Stimulated activated CD8-positive, alpha-beta memory T cell treated with anti-CD3 and anti-CD28 coated beads, Interleukin-15, amount 100 ng/mL, for 4 hours (primary cell): ENCODE results near the gene CCR7.

Experiments
- DNase-seq, 2 donors: peaks; one replicate each; pipeline ENCODE4 v3.0.0-alpha.2; 2020; ENCODE audit warnings: low read depth in 2 of 2

CCR7 gene

GRCh38 chr17:40562838-40563219 lies 2.4 kb downstream of the CCR7 start:
- no peak for DNase-seq

- no peak for DNase-seq
Observed at GRCh38 chr17:40561871-40562611, 3.2 kb downstream of the CCR7 start.

- DNase-seq = no peak
Observed at GRCh38 chr17:40561294-40561870, 3.9 kb downstream of the CCR7 start.

- DNase-seq = peak; percentile 52 to 75
Observed at GRCh38 chr17:40560592-40561293, 4.5 kb downstream of the CCR7 start.

GRCh38 chr17:40559954-40560591 lies 5.2 kb downstream of the CCR7 start:
- DNase-seq = peak; percentile 56 to 61

- DNase-seq = no peak
Observed at GRCh38 chr17:40559564-40559916, 5.7 kb downstream of the CCR7 start.

GRCh38 chr17:40558890-40559563 lies 6.2 kb downstream of the CCR7 start:
- no peak for DNase-seq

GRCh38 chr17:40558300-40558889 lies 6.9 kb downstream of the CCR7 start:
- no peak for DNase-seq

- no peak for DNase-seq
Observed at GRCh38 chr17:40557531-40558299, 7.6 kb downstream of the CCR7 start.

GRCh38 chr17:40556884-40557414 lies 8.3 kb downstream of the CCR7 start:
- no peak for DNase-seq

GRCh38 chr17:40556198-40556661 lies 9.0 kb downstream of the CCR7 start:
- no peak for DNase-seq

GRCh38 chr17:40555296-40556190 lies 9.7 kb downstream of the CCR7 start:
- DNase-seq = no peak

- DNase-seq = no peak
Observed at GRCh38 chr17:40554646-40555295, 10.5 kb downstream of the CCR7 start.

GRCh38 chr17:40553694-40554534 lies 11.4 kb downstream of the CCR7 start:
- DNase-seq = no peak

GRCh38 chr17:40552806-40553693 lies 12.2 kb downstream of the CCR7 start:
- no peak for DNase-seq

- no peak for DNase-seq
Observed at GRCh38 chr17:40551879-40552768, 13.1 kb downstream of the CCR7 start.
